Activated naive CD4-positive, alpha-beta T cell (primary cell): Measurements from ENCODE around the gene TICRR.

Source experiments
- DNase-seq, 4 experiments: peaks; one replicate each; lab custom pipeline; 2025; lab: John Stamatoyannopoulos, UW

TICRR gene

GRCh38 chr15:89654847-89655805 is 79.9 kb downstream of the TICRR start, which contains the start of gene KIF7:
Gene KIF7 (minus strand): TSS chr15:89655467. CDS start chr15:89652930, 2,537 bp downstream.
- no peak for DNase-seq

- no peak for DNase-seq
Observed at GRCh38 chr15:89656116-89656815, 81.0 kb downstream of the TICRR start.

- no peak for DNase-seq
Observed at GRCh38 chr15:89657686-89658200, 82.5 kb downstream of the TICRR start.

GRCh38 chr15:89659295-89659694 is 84.0 kb downstream of the TICRR start:
- no peak for DNase-seq

- DNase-seq: no peak
Observed at GRCh38 chr15:89660556-89660955, 85.3 kb downstream of the TICRR start.

- DNase-seq: no peak
Observed at GRCh38 chr15:89662893-89663626, 87.8 kb downstream of the TICRR start.

GRCh38 chr15:89664441-89665350 is 89.4 kb downstream of the TICRR start:
- no peak for DNase-seq

- DNase-seq: no peak
Observed at GRCh38 chr15:89665449-89666181, 90.3 kb downstream of the TICRR start.

GRCh38 chr15:89666184-89666857 is 91.1 kb downstream of the TICRR start:
- no peak for DNase-seq

GRCh38 chr15:89666858-89667705 is 91.8 kb downstream of the TICRR start:
- DNase-seq: no peak

GRCh38 chr15:89667706-89667960 is 92.4 kb downstream of the TICRR start:
- no peak for DNase-seq

- no peak for DNase-seq
Observed at GRCh38 chr15:89668171-89668570, 92.9 kb downstream of the TICRR start.

- DNase-seq: no peak
Observed at GRCh38 chr15:89669309-89669865, 94.1 kb downstream of the TICRR start.

- no peak for DNase-seq
Observed at GRCh38 chr15:89669941-89670340, 94.7 kb downstream of the TICRR start.

- DNase-seq: no peak
Observed at GRCh38 chr15:89670971-89671560, 95.8 kb downstream of the TICRR start.

GRCh38 chr15:89671687-89672086 is 96.4 kb downstream of the TICRR start:
- no peak for DNase-seq

- DNase-seq: no peak
Observed at GRCh38 chr15:89672221-89673164, 97.2 kb downstream of the TICRR start.
